GF-D8 (cell line): ENCODE measurements around the gene NSG1.

ENCODE experiments used
- DNase-seq: peaks from one replicate; lab custom pipeline; 2025; lab: John Stamatoyannopoulos, UW

NSG1 gene

GRCh38 chr4:4396628-4397440 lies 9.9 kb downstream of the NSG1 start:
- DNase-seq = no peak

GRCh38 chr4:4397441-4397819 lies 10.5 kb downstream of the NSG1 start:
- no peak for DNase-seq

GRCh38 chr4:4398430-4398829 lies 11.5 kb downstream of the NSG1 start:
- no peak for DNase-seq

- DNase-seq = no peak
Measured at GRCh38 chr4:4401036-4401435, 14.1 kb downstream of the NSG1 start.

GRCh38 chr4:4402966-4403365 lies 16.1 kb downstream of the NSG1 start:
- DNase-seq = no peak

GRCh38 chr4:4405358-4405962 lies 18.6 kb downstream of the NSG1 start:
- DNase-seq = no peak

- DNase-seq = no peak
Measured at GRCh38 chr4:4406455-4407298, 19.8 kb downstream of the NSG1 start.

- DNase-seq = no peak
Measured at GRCh38 chr4:4407299-4408131, 20.6 kb downstream of the NSG1 start.

- DNase-seq = no peak
Measured at GRCh38 chr4:4408132-4408523, 21.2 kb downstream of the NSG1 start.

- DNase-seq = no peak
Measured at GRCh38 chr4:4408576-4409335, 21.9 kb downstream of the NSG1 start.

- no peak for DNase-seq
Measured at GRCh38 chr4:4409416-4410115, 22.7 kb downstream of the NSG1 start.

GRCh38 chr4:4410271-4410670 lies 23.4 kb downstream of the NSG1 start:
- no peak for DNase-seq

GRCh38 chr4:4411906-4412305 lies 25.0 kb downstream of the NSG1 start:
- DNase-seq = no peak

GRCh38 chr4:4412641-4413372 lies 25.9 kb downstream of the NSG1 start:
- DNase-seq = no peak

GRCh38 chr4:4413373-4413725 lies 26.4 kb downstream of the NSG1 start:
- DNase-seq = no peak

- DNase-seq = no peak
Measured at GRCh38 chr4:4413806-4414205, 26.9 kb downstream of the NSG1 start.

- no peak for DNase-seq
Measured at GRCh38 chr4:4415107-4415805, 28.4 kb downstream of the NSG1 start.

- no peak for DNase-seq
Measured at GRCh38 chr4:4415806-4416805, 29.2 kb downstream of the NSG1 start.
